Uterine smooth muscle cell (primary cell): ENCODE data around the gene NOXO1. TPM values are rescaled to one million over a fixed set of nuclear protein-coding genes. Genes with fewer than 3 reads are reported as not detected.

Experiments used
- total RNA-seq: library from RNA; depleted of rRNA; stranded (reverse); fragments of >200 nt; gene quantifications from 2 replicates; pipeline ENCODE4 v1.2.3, GENCODE V29; 2014

The NOXO1 gene, protein sequence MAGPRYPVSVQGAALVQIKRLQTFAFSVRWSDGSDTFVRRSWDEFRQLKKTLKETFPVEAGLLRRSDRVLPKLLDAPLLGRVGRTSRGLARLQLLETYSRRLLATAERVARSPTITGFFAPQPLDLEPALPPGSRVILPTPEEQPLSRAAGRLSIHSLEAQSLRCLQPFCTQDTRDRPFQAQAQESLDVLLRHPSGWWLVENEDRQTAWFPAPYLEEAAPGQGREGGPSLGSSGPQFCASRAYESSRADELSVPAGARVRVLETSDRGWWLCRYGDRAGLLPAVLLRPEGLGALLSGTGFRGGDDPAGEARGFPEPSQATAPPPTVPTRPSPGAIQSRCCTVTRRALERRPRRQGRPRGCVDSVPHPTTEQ
- not detected in 2 replicates for total RNA-seq

DNA sequence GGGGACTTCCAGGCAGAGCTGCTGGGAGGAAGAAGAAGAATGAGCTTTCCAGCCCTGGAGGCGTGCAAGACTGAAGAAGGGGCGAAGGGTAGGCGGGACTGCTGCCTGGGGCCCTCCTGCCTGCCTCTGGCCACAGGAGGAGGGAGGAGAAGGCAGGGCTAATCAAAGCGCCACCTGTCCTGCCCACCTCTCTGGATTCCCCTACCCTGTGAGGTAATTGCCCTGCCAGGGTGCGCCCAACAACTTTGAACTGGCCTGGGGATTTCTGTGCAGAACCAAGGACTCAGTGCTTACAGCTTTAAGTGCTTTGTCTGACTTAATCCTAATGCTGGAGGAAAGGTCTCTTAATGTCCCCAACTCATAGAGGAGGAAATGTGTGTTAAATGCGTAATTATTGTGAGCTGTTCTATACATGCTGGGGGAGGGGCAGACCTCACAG lies at the start of gene NOXO1:
Gene NOXO1 (minus strand): TSS at position 72 of the 439 bp plus-strand sequence. CDS start 290 bp downstream, outside the sequence.

GRCh38 chr16:2026461-2027023 lies 45.3 kb upstream of the NOXO1 start, which contains the start of gene NHERF2:
NHERF2 (plus strand) TSS chr16:2026902; CDS start chr16:2027006, 104 bp downstream.

DNA sequence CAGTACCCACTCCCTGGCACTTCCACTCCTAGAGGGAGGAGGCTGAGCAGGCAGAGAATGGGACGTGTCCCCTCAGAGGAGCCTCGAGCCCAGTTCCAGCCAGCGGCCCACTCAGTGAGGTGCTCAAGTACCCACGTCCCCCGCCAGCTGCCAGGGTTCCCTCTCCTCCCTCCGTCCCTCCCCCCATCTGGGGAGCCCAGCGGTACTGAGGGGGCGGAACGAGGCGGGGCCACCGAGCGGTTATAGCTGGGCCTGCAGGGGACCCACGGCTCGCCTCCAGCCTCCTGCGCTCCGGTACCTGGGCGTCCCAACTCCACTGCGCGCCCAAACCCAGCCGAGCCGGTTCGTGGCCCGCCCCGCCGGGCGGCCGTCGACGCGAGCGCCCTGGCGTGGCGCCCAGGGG lies 38.2 kb upstream of the NOXO1 start, which contains the start of gene NPW:
Gene NPW (plus strand): TSS at position 268 of the 403 bp plus-strand sequence.

GRCh38 chr16:2009791-2010510 lies 28.7 kb upstream of the NOXO1 start, which contains the start of gene ZNF598:
ZNF598 (minus strand) TSS chr16:2009821.

DNA sequence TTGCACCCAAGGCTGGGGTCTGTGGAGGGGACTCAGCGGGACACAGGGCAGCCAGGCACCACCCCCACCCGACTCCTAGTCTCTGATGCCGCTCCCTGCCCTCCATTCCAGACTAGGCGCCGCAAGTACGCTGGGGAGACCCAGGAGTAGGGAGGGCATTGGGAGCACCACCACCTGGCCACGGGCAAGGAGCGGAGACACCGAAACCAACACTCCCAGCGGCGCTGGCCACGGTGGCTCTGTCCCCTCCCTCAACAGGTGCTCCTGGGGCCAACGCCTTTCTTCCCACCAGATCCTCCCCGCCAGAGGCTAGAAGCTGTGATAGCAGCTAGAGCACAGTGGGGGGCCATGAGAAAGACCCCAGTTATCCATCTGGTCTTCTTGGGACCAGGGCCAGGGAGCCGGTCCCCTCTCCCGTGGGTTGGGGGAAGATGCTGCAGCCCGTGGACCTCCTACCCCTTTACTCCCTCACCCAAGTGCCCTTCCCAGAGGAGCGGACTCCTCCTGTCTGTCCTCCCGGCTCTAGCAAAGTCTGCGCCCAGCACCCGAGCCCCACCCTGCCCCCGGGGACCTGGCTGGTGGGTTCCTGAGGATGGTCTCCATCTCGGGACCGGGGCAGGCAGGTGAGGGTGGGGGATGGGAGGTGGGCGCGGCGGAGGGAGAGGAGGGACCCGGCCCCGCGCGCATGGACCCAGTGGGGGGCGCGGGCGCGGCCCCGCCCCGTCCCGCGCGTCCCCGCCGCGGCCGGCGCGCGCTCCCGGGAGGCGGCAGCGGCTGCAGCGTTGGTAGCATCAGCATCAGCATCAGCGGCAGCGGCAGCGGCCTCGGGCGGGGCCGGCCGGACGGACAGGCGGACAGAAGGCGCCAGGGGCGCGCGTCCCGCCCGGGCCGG lies 8.2 kb upstream of the NOXO1 start, which contains the start of gene SYNGR3:
Gene SYNGR3 (plus strand): TSS at position 762 of the 892 bp plus-strand sequence. CDS start 133 bp downstream, outside the sequence.

GRCh38 chr16:1983544-1984346 lies 2.5 kb upstream of the NOXO1 start, which contains the start of gene GFER:
GFER (plus strand) TSS chr16:1984193; CDS start chr16:1984219, 26 bp downstream.

DNA sequence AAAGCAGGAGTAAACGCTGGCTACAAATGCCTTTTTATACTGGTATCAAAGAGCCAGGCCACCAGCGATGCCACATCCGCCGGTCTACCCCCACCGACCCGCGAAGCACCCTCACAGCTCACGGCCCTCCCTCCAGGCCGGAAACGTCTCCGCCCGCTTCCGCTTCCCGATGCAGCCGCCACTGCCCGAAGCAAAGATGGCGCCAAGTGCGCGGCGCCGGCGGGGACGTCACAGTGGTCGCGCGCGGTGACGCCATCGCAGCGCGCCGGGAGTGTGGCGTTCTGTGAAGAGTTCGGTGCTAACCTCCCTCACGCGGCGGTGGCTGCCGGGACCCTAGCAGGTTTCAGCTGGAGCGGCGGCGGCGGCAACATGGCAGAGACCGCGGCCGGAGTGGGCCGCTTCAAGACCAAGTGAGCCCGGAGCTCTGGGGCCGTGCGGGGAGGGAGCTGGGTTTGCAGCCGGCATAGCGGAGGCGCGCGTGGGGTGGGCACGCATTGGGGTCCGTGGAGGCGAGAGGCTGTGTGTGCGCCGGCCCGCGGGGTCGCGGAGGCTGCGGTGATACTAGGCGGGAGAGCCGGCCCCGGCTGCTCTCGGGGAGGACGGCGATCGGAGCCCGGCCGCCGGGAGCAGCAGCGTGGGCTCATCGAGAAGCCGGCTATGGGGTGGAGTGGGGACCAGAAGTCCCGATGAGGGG lies 9.3 kb downstream of the NOXO1 start, which contains the start of gene TBL3:
Gene TBL3 (plus strand): TSS at position 258 of the 694 bp plus-strand sequence. CDS start 112 bp downstream, at position 370.

DNA sequence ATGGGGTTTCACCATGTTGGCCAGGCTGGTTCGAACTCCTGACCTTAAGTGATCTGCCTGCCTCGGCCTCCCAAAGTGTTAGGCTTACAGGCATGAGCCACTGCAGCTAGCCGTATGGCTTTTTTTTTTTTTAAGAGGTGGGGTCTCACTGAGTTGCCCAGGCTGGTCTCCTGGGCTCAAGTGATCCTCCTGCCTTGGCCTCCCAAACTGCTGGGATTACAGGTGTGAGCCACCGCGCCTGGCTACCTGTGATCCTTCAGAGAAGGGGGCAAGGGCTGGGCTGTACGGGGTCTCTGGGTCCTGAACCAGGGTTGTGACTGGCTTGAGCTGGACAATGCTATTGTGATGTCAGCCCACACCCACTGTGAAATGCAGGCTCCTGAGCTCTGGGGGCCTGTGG lies 14.8 kb downstream of the NOXO1 start, which contains the start of gene RNF151:
Gene RNF151 (plus strand): TSS at position 397 of the 400 bp plus-strand sequence. CDS start 26 bp downstream, outside the sequence.

DNA sequence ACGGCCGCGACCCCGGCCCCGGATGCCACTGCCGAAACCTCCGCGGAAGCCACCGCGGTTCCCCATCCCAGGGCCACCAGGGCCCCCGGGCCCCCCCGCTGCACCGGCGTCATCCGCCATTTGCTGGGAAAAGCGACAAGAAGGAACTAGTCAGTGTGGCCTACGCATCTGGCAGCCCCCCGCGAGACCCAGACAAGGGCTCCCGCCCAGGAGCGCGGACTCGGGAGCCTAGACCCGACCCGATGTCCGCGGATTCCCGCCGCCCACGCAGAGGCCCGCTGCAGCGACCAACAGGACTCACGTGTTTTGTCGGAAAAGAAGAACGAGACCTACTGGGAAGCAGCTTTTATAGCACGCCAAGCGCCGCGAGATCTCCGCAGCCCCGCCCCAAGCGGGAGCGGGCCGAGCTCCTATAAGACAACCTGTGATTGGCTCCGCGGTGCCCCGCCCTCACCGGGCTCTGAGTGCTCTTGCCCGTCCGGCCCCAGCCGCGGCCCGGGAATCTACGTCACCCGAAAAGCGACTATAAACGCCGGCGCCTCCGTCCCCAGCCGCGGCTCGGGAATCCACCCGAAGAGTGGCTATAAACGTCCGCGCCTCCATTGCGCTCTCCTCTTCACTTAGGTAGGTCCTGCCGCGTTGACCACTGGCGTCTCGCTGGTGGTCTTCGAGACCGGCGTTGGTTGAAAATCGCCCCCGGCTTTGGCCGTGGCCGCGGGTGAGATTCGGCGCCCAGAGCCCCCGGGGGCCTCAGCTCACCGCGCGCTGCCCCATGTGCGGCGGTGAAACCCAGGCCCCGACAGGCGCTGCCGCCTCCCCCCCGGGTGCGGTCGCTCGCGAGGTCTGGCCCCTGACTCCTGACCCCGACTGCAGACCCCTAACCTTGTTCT lies 16.5 kb downstream of the NOXO1 start, which contains the start of gene RPS2:
Gene RPS2 (minus strand): TSS at position 321 of the 890 bp plus-strand sequence. CDS start 201 bp downstream, at position 120.

GRCh38 chr16:1959269-1960039 lies 21.8 kb downstream of the NOXO1 start, which contains the start of gene NDUFB10:
NDUFB10 (plus strand) TSS chr16:1959538; CDS start chr16:1959625, 87 bp downstream.

DNA sequence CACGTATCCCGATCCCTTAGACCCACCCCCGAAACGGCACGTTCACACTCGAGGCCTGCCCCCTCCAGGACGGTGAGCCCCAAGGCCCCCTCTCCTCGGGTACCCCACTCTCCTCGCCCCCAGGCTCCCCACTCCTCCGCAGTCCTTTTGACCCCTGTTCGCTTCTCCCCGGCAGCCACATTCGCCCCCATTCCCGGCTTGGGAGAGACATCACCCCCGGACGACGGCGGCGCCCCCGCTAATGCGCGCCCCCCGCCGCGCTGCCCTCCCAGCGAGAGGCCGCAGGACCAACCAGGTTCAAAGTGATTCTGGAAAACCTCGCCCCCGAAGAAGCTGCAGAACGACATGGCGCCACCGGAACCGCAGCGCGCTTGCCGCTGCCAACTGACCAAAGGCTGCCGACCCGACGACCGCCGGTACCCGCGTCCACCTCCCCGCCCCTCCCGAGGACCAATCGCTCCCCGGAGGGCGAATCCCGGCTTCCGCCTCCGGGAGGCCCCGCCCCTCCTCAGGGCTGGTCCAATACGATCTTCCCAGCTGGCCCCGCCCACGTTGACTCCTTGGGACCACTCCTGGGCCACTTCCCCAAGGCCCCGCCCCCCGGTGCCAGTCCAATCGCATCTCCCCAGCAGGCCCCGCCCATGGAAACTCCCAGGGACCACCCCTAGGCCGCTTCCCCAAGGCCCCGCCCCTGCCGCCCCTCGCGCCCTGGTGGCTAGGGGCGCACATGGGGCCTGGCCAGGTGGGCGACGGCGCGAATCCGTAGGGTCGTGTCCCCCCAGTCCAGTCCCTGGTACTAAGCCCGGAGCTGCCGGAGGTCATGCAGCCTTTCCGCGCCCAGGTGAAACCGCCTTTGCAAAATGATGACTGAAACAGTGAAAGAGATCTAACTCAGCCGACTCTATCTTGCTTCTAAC lies 38.2 kb downstream of the NOXO1 start, which contains the start of gene MSRB1:
Gene MSRB1 (minus strand): TSS at position 390 of the 917 bp plus-strand sequence. CDS start 43 bp downstream, at position 347.

Other genes starting within 250 kb of the NOXO1 start
- 34.6 and 65.0 TPM in 2 replicates for gene NME3, start 209.9 kb downstream of the NOXO1 start, total RNA-seq
- gene EME2, start 208.7 kb downstream of the NOXO1 start, total RNA-seq = 11.7 and 16.5 TPM in 2 replicates
- gene MRPS34, start 208.3 kb downstream of the NOXO1 start, total RNA-seq = 89.7 and 102 TPM in 2 replicates
- gene SPSB3, start 198.9 kb downstream of the NOXO1 start, total RNA-seq = 29.0 and 37.5 TPM in 2 replicates
- gene NUBP2, start 198.5 kb downstream of the NOXO1 start, total RNA-seq = 70.7 and 82.7 TPM in 2 replicates
- under 0.01 and 0.50 TPM in 2 replicates for gene IGFALS, start 187.8 kb downstream of the NOXO1 start, total RNA-seq
- gene HAGH, start 154.6 kb downstream of the NOXO1 start, total RNA-seq = 48.1 and 55.1 TPM in 2 replicates
- 66.5 and 87.0 TPM in 2 replicates for gene FAHD1, start 154.3 kb downstream of the NOXO1 start, total RNA-seq
- gene MEIOB, start 109.3 kb downstream of the NOXO1 start, total RNA-seq = 0.22 and 0.50 TPM in 2 replicates
- not detected in 2 replicates for gene HS3ST6, start 63.1 kb downstream of the NOXO1 start, total RNA-seq
- 6.2 and 6.6 TPM in 2 replicates for gene MSRB1, start 38.3 kb downstream of the NOXO1 start, total RNA-seq
- not detected in 2 replicates for gene RPL3L, start 26.8 kb downstream of the NOXO1 start, total RNA-seq
- gene NDUFB10, start 21.9 kb downstream of the NOXO1 start, total RNA-seq = 110 and 149 TPM in 2 replicates
- gene RPS2, start 16.6 kb downstream of the NOXO1 start, total RNA-seq = 1,423 and 2,571 TPM in 2 replicates
- not detected in 2 replicates for gene RNF151, start 14.6 kb downstream of the NOXO1 start, total RNA-seq
- 40.7 and 57.5 TPM in 2 replicates for gene TBL3, start 9.4 kb downstream of the NOXO1 start, total RNA-seq
- 18.5 and 23.0 TPM in 2 replicates for gene GFER, start 2.7 kb upstream of the NOXO1 start, total RNA-seq
- 1.4 and 6.1 TPM in 2 replicates for gene SYNGR3, start 8.5 kb upstream of the NOXO1 start, total RNA-seq
- 20.7 and 22.7 TPM in 2 replicates for gene ZNF598, start 28.4 kb upstream of the NOXO1 start, total RNA-seq
- 0.33 and 0.87 TPM in 2 replicates for gene NPW, start 38.3 kb upstream of the NOXO1 start, total RNA-seq
- 12.1 and 17.7 TPM in 2 replicates for gene NHERF2, start 45.4 kb upstream of the NOXO1 start, total RNA-seq
- gene NTHL1, start 66.4 kb upstream of the NOXO1 start, total RNA-seq = 29.5 and 31.0 TPM in 2 replicates
- 50.2 and 59.6 TPM in 2 replicates for gene TSC2, start 66.5 kb upstream of the NOXO1 start, total RNA-seq
- gene PKD1, start 154.4 kb upstream of the NOXO1 start, total RNA-seq = 137 and 254 TPM in 2 replicates
- gene RAB26, start 167.2 kb upstream of the NOXO1 start, total RNA-seq = 1.1 and 1.4 TPM in 2 replicates
- gene TRAF7, start 174.3 kb upstream of the NOXO1 start, total RNA-seq = 46.6 and 52.6 TPM in 2 replicates
- 0.12 and 0.33 TPM in 2 replicates for gene CASKIN1, start 215.1 kb upstream of the NOXO1 start, total RNA-seq
- 22.6 and 28.9 TPM in 2 replicates for gene MLST8, start 224.0 kb upstream of the NOXO1 start, total RNA-seq
- gene BRICD5, start 229.4 kb upstream of the NOXO1 start, total RNA-seq = 1.7 and 4.9 TPM in 2 replicates
- gene PGP, start 233.4 kb upstream of the NOXO1 start, total RNA-seq = 14.1 and 24.5 TPM in 2 replicates
- 37.0 and 38.0 TPM in 2 replicates for gene E4F1, start 242.1 kb upstream of the NOXO1 start, total RNA-seq